Hepatocyte (in vitro differentiated cells): ENCODE data around the gene HSD17B1. TPM values are rescaled to one million over a fixed set of nuclear protein-coding genes. Genes with fewer than 3 reads are reported as not detected.

Experiments used
- DNase-seq: peaks from one replicate; pipeline ENCODE4 v3.0.0-alpha.2; 2016; ENCODE audit warnings: low spot score
- H2AFZ ChIP-seq: fragments of 200-600 bp; sonication (generic); 2 replicates; pipeline ENCODE4 v1.6.0; 2016; ENCODE audit warnings: antibody characterized with exemption, mild to moderate bottlenecking
- H3K27ac ChIP-seq: fragments of 200-600 bp; sonication (generic); 2 replicates; pipeline ENCODE4 v1.5.1; 2016; ENCODE audit warnings: mild to moderate bottlenecking
- H3K27me3 ChIP-seq: fragments of 200-600 bp; sonication (generic); 2 replicates; pipeline ENCODE4 v1.6.1; 2016
- H3K36me3 ChIP-seq: fragments of 200-600 bp; sonication (generic); replicated peaks from 2 replicates; pipeline ENCODE4 v1.5.1; 2016; ENCODE audit warnings: low read depth; ENCODE audit not compliant: insufficient read depth
- H3K4me1 ChIP-seq: fragments of 200-600 bp; sonication (generic); 2 replicates; pipeline ENCODE4 v1.5.1; 2016; ENCODE audit warnings: mild to moderate bottlenecking, moderate library complexity; ENCODE audit not compliant: insufficient read depth
- H3K4me2 ChIP-seq: fragments of 200-600 bp; sonication (generic); 2 replicates; pipeline ENCODE4 v1.6.0; 2016
- H3K4me3 ChIP-seq: fragments of 200-600 bp; sonication (generic); 2 replicates; pipeline ENCODE4 v1.5.1; 2016; ENCODE audit warnings: mild to moderate bottlenecking
- H3K79me2 ChIP-seq: fragments of 200-600 bp; sonication (generic); 2 replicates; pipeline ENCODE4 v1.6.0; 2017; ENCODE audit warnings: mild to moderate bottlenecking
- H3K9me2 ChIP-seq: fragments of 200-600 bp; sonication (generic); replicated peaks from 2 replicates; pipeline ENCODE4 v1.6.0; 2017; ENCODE audit warnings: mild to moderate bottlenecking; ENCODE audit not compliant: insufficient read depth
- H3K9me3 ChIP-seq: fragments of 200-600 bp; sonication (generic); 2 replicates; pipeline ENCODE4 v1.5.1; 2016; ENCODE audit warnings: low read depth, mild to moderate bottlenecking
- H4K20me1 ChIP-seq: fragments of 200-600 bp; sonication (generic); 2 replicates; pipeline ENCODE4 v1.6.0; 2016; ENCODE audit warnings: mild to moderate bottlenecking; ENCODE audit not compliant: insufficient read depth, poor library complexity, severe bottlenecking
- EZH2 ChIP-seq: fragments of 200-600 bp; sonication (generic); IDR thresholded peaks from 2 replicates; pipeline ENCODE4 v1.6.1; 2016; ENCODE audit warnings: antibody characterized with exemption, mild to moderate bottlenecking, borderline replicate concordance
- EZH2phosphoT487 ChIP-seq: fragments of 200-600 bp; sonication (generic); IDR thresholded peaks from one replicate; pipeline ENCODE4 v1.6.1; 2018; ENCODE audit warnings: antibody characterized with exemption, mild to moderate bottlenecking, low read depth, moderate library complexity; ENCODE audit not compliant: unreplicated experiment, severe bottlenecking
- WGBS: methylation state at CpG from one replicate; pipeline ENCODE4 v1.1.6; 2016; ENCODE audit warnings: low lambda C conversion rate; ENCODE audit errors: missing lambda C conversion rate; 5-methylcytosine and 5-hydroxymethylcytosine counted together
- polyA plus RNA-seq: library from polyadenylated mRNA; unstranded; fragments of >200 nt; fragmentation: Nextera tagmentation; extraction: Ambion mirVana; gene quantifications from 2 replicates; pipeline ENCODE4 v1.2.1, GENCODE V29; 2016
- total RNA-seq: library from RNA; depleted of rRNA; stranded (reverse); fragments of >200 nt; gene quantifications from 2 replicates; pipeline ENCODE4 v1.2.3, GENCODE V29; 2014
- TF ChIP-seq, protein P1 (sequence below): fragments of 200-600 bp; sonication (generic); IDR thresholded peaks from 2 replicates; pipeline ENCODE4 v1.5.1; 2016; ENCODE audit warnings: antibody characterized with exemption, mild to moderate bottlenecking; ENCODE audit not compliant: poor library complexity

Gene HSD17B1
- total and polyA plus RNA-seq, 2 experiments from 2014 or later, result 2.7 to 6.6 TPM

DNA sequence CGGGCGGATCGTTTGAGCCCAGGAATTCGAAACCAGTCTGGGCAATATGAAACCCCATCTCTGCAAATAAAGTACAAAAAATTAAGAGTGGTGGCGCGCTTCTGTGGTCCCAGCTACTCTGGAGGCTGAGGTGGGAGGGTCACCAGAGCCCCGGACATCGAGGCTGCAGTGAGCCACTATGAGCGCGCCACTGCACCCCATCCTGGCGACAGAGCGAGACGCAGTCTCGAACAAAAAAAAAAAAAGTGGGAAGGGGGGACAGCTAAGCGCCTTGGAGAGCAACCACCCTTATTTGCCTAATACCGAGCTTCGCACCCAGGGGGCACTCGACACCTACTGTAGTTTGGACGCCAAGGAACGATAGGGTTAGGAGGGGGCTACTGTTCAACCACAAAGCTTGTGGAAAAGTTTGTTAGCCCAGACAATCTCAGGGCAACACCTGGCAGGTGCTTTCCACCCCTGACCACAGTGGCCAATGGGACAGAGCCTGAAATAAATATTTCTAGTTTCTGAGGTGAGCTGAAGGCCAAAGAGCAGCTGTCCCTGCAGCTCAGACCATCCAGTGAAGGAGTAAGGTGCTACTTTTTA, 25.7 kb downstream of the HSD17B1 start:
- peaks cover 4% of the 10 kb centered on the region for H3K4me1 ChIP-seq
- peak overlapping the region; percentile 46 for H3K4me3 ChIP-seq
- no peaks in the 10 kb centered on the region for H3K9me2 ChIP-seq
- peak; percentile 87 for DNase-seq
- peak overlapping the region; percentile 76 for H3K27ac ChIP-seq
- H3K27me3 ChIP-seq, result no peaks in the 10 kb centered on the region
- TF ChIP-seq EZH2phosphoT487 (no peak), EZH2 (no peak)
- TF ChIP-seq, protein P1, sequence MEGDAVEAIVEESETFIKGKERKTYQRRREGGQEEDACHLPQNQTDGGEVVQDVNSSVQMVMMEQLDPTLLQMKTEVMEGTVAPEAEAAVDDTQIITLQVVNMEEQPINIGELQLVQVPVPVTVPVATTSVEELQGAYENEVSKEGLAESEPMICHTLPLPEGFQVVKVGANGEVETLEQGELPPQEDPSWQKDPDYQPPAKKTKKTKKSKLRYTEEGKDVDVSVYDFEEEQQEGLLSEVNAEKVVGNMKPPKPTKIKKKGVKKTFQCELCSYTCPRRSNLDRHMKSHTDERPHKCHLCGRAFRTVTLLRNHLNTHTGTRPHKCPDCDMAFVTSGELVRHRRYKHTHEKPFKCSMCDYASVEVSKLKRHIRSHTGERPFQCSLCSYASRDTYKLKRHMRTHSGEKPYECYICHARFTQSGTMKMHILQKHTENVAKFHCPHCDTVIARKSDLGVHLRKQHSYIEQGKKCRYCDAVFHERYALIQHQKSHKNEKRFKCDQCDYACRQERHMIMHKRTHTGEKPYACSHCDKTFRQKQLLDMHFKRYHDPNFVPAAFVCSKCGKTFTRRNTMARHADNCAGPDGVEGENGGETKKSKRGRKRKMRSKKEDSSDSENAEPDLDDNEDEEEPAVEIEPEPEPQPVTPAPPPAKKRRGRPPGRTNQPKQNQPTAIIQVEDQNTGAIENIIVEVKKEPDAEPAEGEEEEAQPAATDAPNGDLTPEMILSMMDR, result peak; percentile 74
- no peaks in the 10 kb centered on the region for H3K9me3 ChIP-seq
- H3K36me3 ChIP-seq, result no peaks in the 10 kb centered on the region
- H2AFZ ChIP-seq, result peak overlapping the region; percentile 54
- 2% methylated on average over 20 of the region's 20 CpGs for WGBS
- no peaks in the 10 kb centered on the region for H4K20me1 ChIP-seq
- H3K79me2 ChIP-seq, result peaks cover 7% of the 10 kb centered on the region
- peak overlapping the region; percentile 85 for H3K4me2 ChIP-seq

DNA sequence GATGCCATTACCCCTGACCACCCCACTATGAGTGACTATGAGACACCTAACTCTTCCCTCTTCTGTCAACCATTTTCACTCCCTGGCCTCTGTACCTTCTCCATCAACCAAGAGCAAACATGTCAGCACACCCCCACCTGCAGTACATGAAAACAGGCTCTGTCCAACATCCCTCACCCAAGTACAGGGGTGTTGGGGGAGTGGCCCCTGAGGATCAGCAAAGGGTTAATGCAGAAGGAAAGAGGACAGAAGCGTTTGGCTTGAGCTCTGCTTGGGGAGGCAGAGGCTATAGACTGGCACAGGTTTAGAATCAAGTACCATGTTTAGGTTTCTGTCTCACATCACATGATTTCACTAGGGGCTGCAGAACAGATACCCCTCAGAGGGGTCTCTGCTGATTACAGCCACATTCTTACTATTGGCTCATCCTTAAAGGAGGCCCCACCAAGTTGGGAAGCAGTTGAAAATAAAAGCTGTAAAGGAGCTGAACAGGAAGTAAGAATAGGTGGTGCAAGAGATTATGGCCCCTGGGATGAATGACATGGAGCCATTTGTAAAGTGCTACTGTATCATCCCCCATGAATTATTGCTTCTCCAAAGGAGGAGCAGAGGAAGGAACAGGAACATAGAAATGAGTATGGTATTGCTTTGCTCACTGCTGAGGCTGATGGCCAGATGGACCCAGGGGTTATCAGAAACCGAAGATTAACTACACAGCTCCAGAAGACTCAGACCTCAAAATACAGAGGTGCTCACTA, 27.2 kb downstream of the HSD17B1 start:
- Histone ChIP-seq H3K9me3 (no peaks in the 10 kb centered on the region), H3K36me3 (no peaks in the 10 kb centered on the region), H3K4me1 (peaks cover 4% of the 10 kb centered on the region), H3K27ac (no peak overlapping the region), H3K27me3 (no peaks in the 10 kb centered on the region), H3K4me3 (no peak overlapping the region), H3K79me2 (peaks cover 7% of the 10 kb centered on the region), H2AFZ (no peak overlapping the region), H3K4me2 (no peak overlapping the region), H3K9me2 (no peaks in the 10 kb centered on the region), H4K20me1 (no peaks in the 10 kb centered on the region)
- TF ChIP-seq, protein P1, result no peak
- TF ChIP-seq EZH2 (no peak), EZH2phosphoT487 (no peak)
- 70% methylated on average over 2 of the region's 2 CpGs for WGBS
- DNase-seq, result no peak

DNA sequence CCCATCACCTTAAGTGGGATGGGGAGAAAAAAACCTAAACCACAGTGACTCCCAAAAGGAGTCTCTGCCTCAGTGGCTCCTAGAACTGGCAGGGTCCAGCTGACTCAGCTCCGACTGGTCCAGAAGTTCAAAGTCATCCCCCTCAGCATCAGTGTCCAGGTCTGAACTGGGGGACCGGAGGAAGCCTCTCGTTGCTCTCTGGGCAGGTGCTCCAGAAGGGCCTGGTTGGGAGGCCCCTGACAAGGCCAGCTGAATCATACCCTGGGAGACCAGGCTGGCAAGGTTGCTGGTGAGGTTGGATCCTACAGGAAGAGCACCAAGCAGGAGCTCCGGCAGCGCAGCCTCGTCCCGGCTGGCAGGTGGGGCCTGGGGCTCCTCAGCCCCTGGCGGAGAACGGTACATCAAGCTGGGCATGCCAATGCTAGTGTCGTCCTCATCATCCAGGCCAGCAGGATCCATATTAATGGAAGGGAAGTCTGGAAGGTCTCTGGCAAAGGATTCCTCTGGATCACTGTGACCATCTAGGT, 29.1 kb downstream of the HSD17B1 start:
- Histone ChIP-seq H3K4me3 (no peak overlapping the region), H3K4me2 (no peak overlapping the region), H3K27me3 (no peaks in the 10 kb centered on the region), H3K9me3 (no peaks in the 10 kb centered on the region), H3K4me1 (peaks cover 4% of the 10 kb centered on the region), H3K79me2 (peaks cover 7% of the 10 kb centered on the region), H2AFZ (no peak overlapping the region), H3K27ac (no peak overlapping the region), H3K9me2 (no peaks in the 10 kb centered on the region), H3K36me3 (no peaks in the 10 kb centered on the region), H4K20me1 (no peaks in the 10 kb centered on the region)
- WGBS, result 97% methylated on average over 10 of the region's 10 CpGs
- TF ChIP-seq, protein P1, result no peak
- TF ChIP-seq EZH2phosphoT487 (no peak), EZH2 (no peak)
- no peak for DNase-seq
